DND-41 (cell line): ENCODE results near the gene SETD3.

Experiments used
- ATAC-seq: fragments of 200-7000 bp; cut with Tn5 transposase; 3 replicates; pipeline ENCODE4 v1.9.1; 2021; ENCODE audit warnings: low read depth; ENCODE audit not compliant: insufficient read depth
- DNase-seq: peaks from one replicate; pipeline ENCODE4 v3.0.0-alpha.2; 2020
- H2AFZ ChIP-seq: 2 replicates; pipeline ENCODE4 v1.6.0; 2012; ENCODE audit warnings: low read depth, low read length
- H3K27ac ChIP-seq: 2 replicates; pipeline ENCODE4 v1.5.1; 2012; ENCODE audit warnings: low read length, inconsistent platforms
- H3K27me3 ChIP-seq: fragments of 200-600 bp; sonication (generic); 2 replicates; pipeline ENCODE4 v1.6.0; 2012; ENCODE audit warnings: low read length, mild to moderate bottlenecking, inconsistent platforms; ENCODE audit not compliant: insufficient read depth, poor library complexity
- H3K36me3 ChIP-seq: 2 replicates; pipeline ENCODE4 v1.5.1; 2012; ENCODE audit warnings: low read length, inconsistent platforms; ENCODE audit not compliant: insufficient read depth
- H3K4me1 ChIP-seq: 2 replicates; pipeline ENCODE4 v1.5.1; 2012; ENCODE audit warnings: mild to moderate bottlenecking, low read length; ENCODE audit not compliant: insufficient read depth
- H3K4me2 ChIP-seq: 2 replicates; pipeline ENCODE4 v1.6.0; 2012; ENCODE audit warnings: mild to moderate bottlenecking, moderate library complexity, low read length, inconsistent platforms; ENCODE audit not compliant: insufficient read depth
- H3K4me3 ChIP-seq, 2 experiments: fragments of 200-600 bp in 1 of 2; shearing (Covaris generic) in 1 of 2; 2 replicates each; pipeline ENCODE4 v1.5.1; 2012 to 2016; ENCODE audit warnings: inconsistent platforms in 2 of 2, low read length in 2 of 2, mild to moderate bottlenecking in 2 of 2, low read depth in 1 of 2, moderate library complexity in 1 of 2
- H3K79me2 ChIP-seq: 2 replicates; pipeline ENCODE4 v1.6.0; 2012; ENCODE audit warnings: low read length, inconsistent platforms; ENCODE audit not compliant: insufficient read depth
- H3K9ac ChIP-seq: 2 replicates; pipeline ENCODE4 v1.6.0; 2012; ENCODE audit warnings: low read depth, mild to moderate bottlenecking, inconsistent platforms, low read length, moderate library complexity
- H3K9me3 ChIP-seq: 2 replicates; pipeline ENCODE4 v1.5.1; 2012; ENCODE audit warnings: low read length, moderate library complexity, mild to moderate bottlenecking, inconsistent platforms; ENCODE audit not compliant: insufficient read depth, severe bottlenecking
- H4K20me1 ChIP-seq: 2 replicates; pipeline ENCODE4 v1.6.0; 2012; ENCODE audit warnings: low read length; ENCODE audit not compliant: insufficient read depth
- EZH2 ChIP-seq: IDR thresholded peaks from 3 replicates; pipeline ENCODE4 v1.6.1; 2012; ENCODE audit warnings: borderline replicate concordance, low read depth, mild to moderate bottlenecking, moderate library complexity, low read length, inconsistent platforms; ENCODE audit not compliant: severe bottlenecking
- TF ChIP-seq, protein P1 (sequence below): IDR thresholded peaks from 2 replicates; pipeline ENCODE4 v1.5.1; 2012; ENCODE audit warnings: borderline replicate concordance, low read length, moderate library complexity, mild to moderate bottlenecking; ENCODE audit not compliant: poor library complexity, severe bottlenecking; ENCODE audit errors: extremely low read depth

SETD3 gene

DNA sequence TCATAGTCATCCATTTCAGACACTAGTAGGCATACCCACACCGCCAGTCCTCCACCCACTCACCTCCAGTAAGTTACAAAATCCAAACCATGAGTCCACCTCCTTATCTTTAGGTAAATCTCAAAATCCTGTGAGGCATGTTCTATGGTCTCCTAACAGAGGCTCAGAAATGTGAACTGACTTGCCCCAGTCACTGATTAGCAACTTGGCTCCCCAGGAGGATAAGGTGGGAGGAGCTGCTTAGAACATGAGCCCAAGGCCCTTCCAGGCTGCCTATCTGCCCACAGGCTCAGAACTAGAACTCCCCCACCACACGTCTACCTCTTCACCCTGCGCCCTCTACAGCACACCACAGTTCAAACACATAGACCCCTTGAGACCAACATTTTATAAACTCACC lies 19.9 kb downstream of the SETD3 start:
- H3K79me2 ChIP-seq = peaks cover 17% of the 10 kb centered on the region; the same call in 1 of the 2 replicates
- H3K9me3 ChIP-seq = no peaks in the 10 kb centered on the region
- no peak for DNase-seq
- no peak overlapping the region for H3K4me3 ChIP-seq
- TF ChIP-seq, protein P1, sequence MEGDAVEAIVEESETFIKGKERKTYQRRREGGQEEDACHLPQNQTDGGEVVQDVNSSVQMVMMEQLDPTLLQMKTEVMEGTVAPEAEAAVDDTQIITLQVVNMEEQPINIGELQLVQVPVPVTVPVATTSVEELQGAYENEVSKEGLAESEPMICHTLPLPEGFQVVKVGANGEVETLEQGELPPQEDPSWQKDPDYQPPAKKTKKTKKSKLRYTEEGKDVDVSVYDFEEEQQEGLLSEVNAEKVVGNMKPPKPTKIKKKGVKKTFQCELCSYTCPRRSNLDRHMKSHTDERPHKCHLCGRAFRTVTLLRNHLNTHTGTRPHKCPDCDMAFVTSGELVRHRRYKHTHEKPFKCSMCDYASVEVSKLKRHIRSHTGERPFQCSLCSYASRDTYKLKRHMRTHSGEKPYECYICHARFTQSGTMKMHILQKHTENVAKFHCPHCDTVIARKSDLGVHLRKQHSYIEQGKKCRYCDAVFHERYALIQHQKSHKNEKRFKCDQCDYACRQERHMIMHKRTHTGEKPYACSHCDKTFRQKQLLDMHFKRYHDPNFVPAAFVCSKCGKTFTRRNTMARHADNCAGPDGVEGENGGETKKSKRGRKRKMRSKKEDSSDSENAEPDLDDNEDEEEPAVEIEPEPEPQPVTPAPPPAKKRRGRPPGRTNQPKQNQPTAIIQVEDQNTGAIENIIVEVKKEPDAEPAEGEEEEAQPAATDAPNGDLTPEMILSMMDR = no peak
- TF ChIP-seq EZH2 = no peak
- H2AFZ ChIP-seq = no peak overlapping the region
- no peak overlapping the region for H3K9ac ChIP-seq
- peaks cover 14% of the 10 kb centered on the region; the same call in 1 of the 2 replicates for H4K20me1 ChIP-seq
- ATAC-seq = no peak
- H3K36me3 ChIP-seq = peaks cover 87% of the 10 kb centered on the region
- H3K27ac ChIP-seq = no peak overlapping the region
- no peak overlapping the region for H3K4me2 ChIP-seq
- no peaks in the 10 kb centered on the region for H3K27me3 ChIP-seq
- no peaks in the 10 kb centered on the region for H3K4me1 ChIP-seq

DNA sequence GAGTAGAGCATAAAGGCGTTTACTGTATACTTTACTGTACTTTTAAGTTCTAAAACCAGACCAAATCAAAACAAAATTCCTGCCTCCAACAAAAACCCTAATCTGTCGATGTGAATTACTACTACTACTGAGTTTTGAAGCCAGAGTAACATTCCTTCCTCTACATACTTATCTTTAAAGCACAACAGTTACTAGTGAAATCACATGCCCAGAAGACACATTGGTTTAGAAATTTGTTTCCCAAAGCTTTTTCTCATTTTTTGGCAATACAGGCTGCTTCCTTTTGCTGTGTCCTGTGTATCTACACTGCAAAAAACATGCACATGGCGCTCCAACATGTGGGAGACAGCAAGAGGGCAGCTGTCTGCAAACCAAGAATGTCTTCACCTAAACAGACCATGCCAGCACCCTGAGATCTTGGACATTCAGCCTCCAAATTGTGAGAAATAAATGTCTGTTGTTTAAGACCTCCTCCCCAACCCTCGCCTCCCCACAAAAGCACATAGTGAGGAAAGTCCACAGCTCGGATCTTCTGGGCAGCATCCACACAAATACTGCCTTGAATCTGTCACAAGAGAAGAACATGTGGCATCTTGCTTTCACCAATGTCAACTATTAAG lies 21.1 kb downstream of the SETD3 start:
- Histone ChIP-seq H3K4me2 (no peak overlapping the region), H3K79me2 (peaks cover 18% of the 10 kb centered on the region; the same call in 1 of the 2 replicates), H3K27ac (no peak overlapping the region), H3K36me3 (peaks cover 87% of the 10 kb centered on the region), H3K4me1 (no peaks in the 10 kb centered on the region), H3K4me3 (no peak overlapping the region), H4K20me1 (0 out of 2 replicates have a peak, but pooled peaks cover 11% of the 10 kb centered on the region), H2AFZ (no peak overlapping the region), H3K27me3 (no peaks in the 10 kb centered on the region), H3K9ac (no peak overlapping the region), H3K9me3 (no peaks in the 10 kb centered on the region)
- DNase-seq = no peak
- no peak for TF ChIP-seq EZH2
- TF ChIP-seq, protein P1 = no peak
- ATAC-seq = no peak

DNA sequence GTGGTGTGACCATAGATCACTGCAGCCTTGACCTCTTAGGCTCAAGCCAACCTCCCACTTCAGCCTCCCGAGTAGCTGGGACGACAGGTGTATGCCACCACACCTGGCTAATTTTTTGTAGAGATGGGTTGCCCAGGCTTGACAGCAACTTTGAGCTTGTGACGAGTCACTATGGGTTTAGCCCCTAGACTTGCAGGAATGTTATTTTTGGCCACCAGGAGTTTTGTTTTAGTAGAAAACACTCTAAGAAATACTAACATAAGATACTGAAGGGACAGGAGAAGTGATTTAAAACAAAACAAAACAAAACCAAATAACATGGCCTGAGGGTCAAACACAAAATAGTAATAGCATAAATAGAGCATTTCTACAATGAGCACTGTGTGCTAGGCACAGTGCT lies 26.4 kb downstream of the SETD3 start:
- Histone ChIP-seq H2AFZ (no peak overlapping the region), H3K27me3 (no peaks in the 10 kb centered on the region), H3K36me3 (peaks cover 88% of the 10 kb centered on the region), H3K4me1 (no peaks in the 10 kb centered on the region), H3K9me3 (no peaks in the 10 kb centered on the region), H3K4me3 (no peak overlapping the region), H3K27ac (no peak overlapping the region), H3K9ac (no peak overlapping the region), H3K4me2 (no peak overlapping the region), H3K79me2 (peaks cover 22% of the 10 kb centered on the region), H4K20me1 (peaks cover 11% of the 10 kb centered on the region)
- TF ChIP-seq, protein P1 = no peak
- no peak for TF ChIP-seq EZH2
- DNase-seq (no peak), ATAC-seq (no peak)

DNA sequence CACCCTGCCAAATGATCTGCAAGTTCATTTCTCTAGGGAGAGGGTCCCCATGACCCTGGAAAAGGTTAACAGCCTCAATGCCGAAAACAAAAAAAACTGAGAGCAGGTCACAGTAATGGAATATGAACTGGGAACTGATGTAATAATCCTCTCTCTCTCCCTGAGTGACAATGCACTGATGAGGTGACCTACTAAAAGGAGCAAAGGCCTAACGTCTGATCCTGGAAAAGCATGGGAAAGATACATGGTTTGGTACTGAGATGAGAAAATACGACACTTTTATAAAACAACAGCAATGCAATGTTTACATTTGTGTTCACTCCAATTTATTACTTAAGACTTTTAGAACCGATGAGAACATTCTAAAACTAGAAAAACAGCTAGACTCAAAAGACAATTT lies 27.7 kb downstream of the SETD3 start:
- ATAC-seq (no peak), DNase-seq (no peak)
- Histone ChIP-seq H3K4me2 (no peak overlapping the region), H3K79me2 (peaks cover 22% of the 10 kb centered on the region), H3K9me3 (no peaks in the 10 kb centered on the region), H3K27me3 (no peaks in the 10 kb centered on the region), H4K20me1 (peaks cover 18% of the 10 kb centered on the region), H3K4me3 (no peak overlapping the region), H3K27ac (no peak overlapping the region), H2AFZ (no peak overlapping the region), H3K9ac (no peak overlapping the region), H3K4me1 (no peaks in the 10 kb centered on the region), H3K36me3 (peaks cover 92% of the 10 kb centered on the region)
- no peak for TF ChIP-seq EZH2
- TF ChIP-seq, protein P1 = no peak
